ENCODE measurements around the gene MYL7.

Gene MYL7

GRCh38 chr7:44150466-44150832 lies 9.3 kb upstream of the MYL7 start:
- TF ChIP-seq CTCF (IDR thresholded peaks at IDR 0.05; ENCODE audit: low read depth, low read length, missing control alignments), result no peak
- no peak for DNase-seq (ENCODE audit: extremely low read depth, low read depth)

GRCh38 chr7:44149571-44150465 lies 8.7 kb upstream of the MYL7 start:
- no peak for DNase-seq (ENCODE audit: extremely low read depth, low read depth)
- H3K4me3 ChIP-seq (replicated peaks; ENCODE audit: low read depth, low read length), result no peak overlapping the region
- no peak for TF ChIP-seq CTCF (IDR thresholded peaks at IDR 0.05; ENCODE audit: low read depth, low read length, missing control alignments)

More at GRCh38 chr7:44150466-44150832, 9.3 kb upstream of the MYL7 start:
- H3K4me3 ChIP-seq (replicated peaks; ENCODE audit: low read depth, low read length), result no peak overlapping the region

GRCh38 chr7:44148961-44149536 lies 7.9 kb upstream of the MYL7 start:
- DNase-seq (ENCODE audit: extremely low read depth, low read depth), result no peak
- TF ChIP-seq CTCF (IDR thresholded peaks at IDR 0.05; ENCODE audit: low read depth, low read length, missing control alignments), result no peak
- no peak overlapping the region for H3K4me3 ChIP-seq (replicated peaks; ENCODE audit: low read depth, low read length)

- DNase-seq (ENCODE audit: extremely low read depth, low read depth), result no peak
- TF ChIP-seq CTCF (IDR thresholded peaks at IDR 0.05; ENCODE audit: low read depth, low read length, missing control alignments), result no peak
- H3K4me3 ChIP-seq (replicated peaks; ENCODE audit: low read depth, low read length), result no peak overlapping the region
Measured at GRCh38 chr7:44148166-44148565, 7.0 kb upstream of the MYL7 start.

- no peak for TF ChIP-seq CTCF (IDR thresholded peaks at IDR 0.05; ENCODE audit: low read depth, low read length, missing control alignments)
- no peak for DNase-seq (ENCODE audit: extremely low read depth, low read depth)
- no peak overlapping the region for H3K4me3 ChIP-seq (replicated peaks; ENCODE audit: low read depth, low read length)
Measured at GRCh38 chr7:44147026-44147991, 6.2 kb upstream of the MYL7 start.
